HepG2 (cell line): ENCODE data around the gene SLC45A1. TPM values are rescaled to one million over a fixed set of nuclear protein-coding genes. Genes with fewer than 3 reads are reported as not detected.

Experiments used
- AHDC1 ChIP-seq: sonication (generic); formaldehyde crosslinking; IDR thresholded peaks from 2 replicates; pipeline ENCODE4 v1.5.1; 2020; ENCODE audit warnings: mild to moderate bottlenecking, missing genetic modification reagents, borderline replicate concordance
- FOXA1 ChIP-seq, 2 experiments: fragments of 450-650 bp in 1 of 2; sonication (generic) in 1 of 2; formaldehyde crosslinking in 1 of 2; IDR thresholded peaks; 2 replicates each; pipeline versions ENCODE4 v1.4.0 to v1.6.1; 2016 to 2020; ENCODE audit warnings: missing genetic modification reagents in 1 of 2
- GATAD2A ChIP-seq: IDR thresholded peaks from 2 replicates; pipeline ENCODE4 v1.6.1; 2016
- HNF4A ChIP-seq: sonication (generic); formaldehyde crosslinking; IDR thresholded peaks from 2 replicates; pipeline ENCODE4 v1.4.0; 2020; ENCODE audit warnings: missing genetic modification reagents
- IKZF5 ChIP-seq: IDR thresholded peaks from 2 replicates; pipeline ENCODE4 v1.6.1; 2018; ENCODE audit warnings: missing genetic modification reagents, mild to moderate bottlenecking, missing compliant biosample characterization
- ISL2 ChIP-seq: sonication (generic); formaldehyde crosslinking; IDR thresholded peaks from 2 replicates; pipeline ENCODE4 v1.5.0; 2020; ENCODE audit warnings: missing genetic modification reagents
- RARA ChIP-seq: IDR thresholded peaks from 2 replicates; pipeline ENCODE4 v1.6.1; 2016; ENCODE audit warnings: missing genetic modification reagents, missing compliant biosample characterization
- RXRA ChIP-seq: sonication (generic); formaldehyde crosslinking; IDR thresholded peaks from 2 replicates; pipeline ENCODE4 v1.5.1; 2020; ENCODE audit warnings: missing genetic modification reagents
- SNAPC4 ChIP-seq: sonication (generic); formaldehyde crosslinking; IDR thresholded peaks from 2 replicates; pipeline ENCODE4 v1.4.0; 2020; ENCODE audit warnings: mild to moderate bottlenecking, missing genetic modification reagents
- THAP11 ChIP-seq: IDR thresholded peaks from 2 replicates; pipeline ENCODE4 v1.6.1; 2016; ENCODE audit warnings: missing biosample characterization, missing genetic modification reagents
- ZEB1 ChIP-seq: IDR thresholded peaks from 2 replicates; pipeline ENCODE4 v1.6.1; 2012; ENCODE audit warnings: mild to moderate bottlenecking, low read depth, inconsistent platforms; ENCODE audit not compliant: insufficient replicate concordance
- ZNF367 ChIP-seq: sonication (generic); formaldehyde crosslinking; IDR thresholded peaks from 2 replicates; pipeline ENCODE4 v1.4.0; 2020; ENCODE audit warnings: missing genetic modification reagents, borderline replicate concordance
- polyA plus RNA-seq, 8 experiments: library from polyadenylated mRNA; depleted of rRNA in 3 of 8; stranded (reverse) in 7 of 8; unstranded in 1 of 8; fragments of >200 nt; fragmentation: Illumina TruSeq in 4 of 8; extraction: Trizol in 4 of 8; gene quantifications; 2 replicates each; pipeline versions ENCODE4 v1.2.1 to v1.2.3, GENCODE V29; 2011 to 2016; ENCODE audit warnings: low read depth in 4 of 8, missing spikeins in 1 of 8, mixed read lengths in 1 of 8; ENCODE audit not compliant: insufficient read depth in 1 of 8
- total RNA-seq, 5 experiments: library from RNA; depleted of rRNA; stranded (reverse); fragments of >200 nt; fragmentation: Illumina TruSeq; extraction: Trizol; gene quantifications; 2 replicates each; pipeline ENCODE4 v1.2.3, GENCODE V29; 2016; ENCODE audit warnings: low read depth in 1 of 5
- TF ChIP-seq, protein P1 (sequence below): IDR thresholded peaks from 2 replicates; pipeline ENCODE4 v1.6.1; 2012; ENCODE audit warnings: inconsistent platforms
- TF ChIP-seq, protein P2 (sequence below): IDR thresholded peaks from 2 replicates; pipeline ENCODE4 v1.6.1; 2016

Gene SLC45A1
- total and polyA plus RNA-seq, 2 of the 13 experiments (the other 11 are each of a cell fraction or from before 2014, with no cell fraction given), result not detected

DNA sequence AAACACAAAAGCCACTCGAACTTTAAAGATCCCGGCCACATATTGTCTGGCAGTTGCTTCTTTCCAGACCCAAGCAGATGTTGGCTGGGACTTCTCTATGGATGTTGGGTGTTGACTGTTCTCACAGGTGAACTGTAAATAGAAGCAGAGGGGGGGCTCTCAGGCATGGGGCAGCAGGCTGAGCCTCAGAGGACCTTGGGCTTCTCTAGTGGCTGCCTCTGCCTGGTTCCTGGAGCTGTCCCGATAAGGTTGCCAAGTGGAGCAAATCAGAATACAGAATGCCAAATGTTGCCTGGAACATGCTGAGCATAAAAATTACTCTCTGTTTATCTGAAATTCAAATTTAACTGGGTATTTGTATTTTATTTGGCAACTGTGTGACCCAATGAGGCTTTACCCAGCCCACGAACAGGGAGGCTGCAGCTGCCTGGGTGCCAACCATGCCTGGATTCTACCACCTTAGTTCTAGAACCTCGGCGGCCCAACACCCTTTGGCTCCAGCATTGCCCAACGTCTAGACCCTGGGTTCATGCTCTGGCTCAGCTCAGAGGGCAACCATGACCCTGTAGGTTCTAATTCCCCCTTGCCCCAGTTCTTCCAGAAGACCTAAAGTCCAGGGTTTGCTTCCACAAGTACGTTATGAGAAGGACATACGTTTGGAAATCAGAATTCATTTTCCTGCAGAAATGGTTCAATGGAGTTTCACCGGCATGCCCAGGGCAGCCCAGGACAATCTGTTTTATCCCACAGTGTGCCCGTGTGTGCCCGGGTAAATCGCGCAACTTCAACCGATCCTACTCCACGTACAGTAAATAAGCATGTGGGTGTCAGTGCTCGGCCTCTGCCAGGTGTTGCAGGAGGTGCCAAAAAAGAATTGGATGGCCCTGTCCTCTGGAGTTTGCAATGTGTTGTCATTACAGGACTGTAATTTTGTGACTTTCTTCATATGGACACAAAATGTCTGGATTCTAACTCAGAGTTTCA lies 5.4 kb upstream of the SLC45A1 start (continued):
- TF ChIP-seq AHDC1 (peak; percentile 65; the same call in 1 of the 2 replicates), THAP11 (peak; percentile 47; the same call in 1 of the 2 replicates), GATAD2A (CRISPR knock-in tag) (peak; percentile 80), ZEB1 (peak; percentile 80), HNF4A (peak; percentile 53), ZNF367 (CRISPR knock-in tag) (no peak), SNAPC4 (no peak), ISL2 (0 out of 2 replicates have a peak, but pooled peaks have one; percentile 37), IKZF5 (peak; percentile 44; the same call in 1 of the 2 replicates), RXRA (CRISPR knock-in tag) (0 out of 2 replicates have a peak, but pooled peaks have one; percentile 25), FOXA1 (IDR thresholded peaks at IDR 0.05) (no peak), FOXA1 (CRISPR knock-in tag; IDR thresholded peaks at IDR 0.05) (peak; percentile 76), RARA (CRISPR knock-in tag) (peak; percentile 68)
- TF ChIP-seq, protein P1, sequence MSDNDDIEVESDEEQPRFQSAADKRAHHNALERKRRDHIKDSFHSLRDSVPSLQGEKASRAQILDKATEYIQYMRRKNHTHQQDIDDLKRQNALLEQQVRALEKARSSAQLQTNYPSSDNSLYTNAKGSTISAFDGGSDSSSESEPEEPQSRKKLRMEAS, result peak; percentile 32; the same call in 1 of the 2 replicates
- TF ChIP-seq, protein P2, sequence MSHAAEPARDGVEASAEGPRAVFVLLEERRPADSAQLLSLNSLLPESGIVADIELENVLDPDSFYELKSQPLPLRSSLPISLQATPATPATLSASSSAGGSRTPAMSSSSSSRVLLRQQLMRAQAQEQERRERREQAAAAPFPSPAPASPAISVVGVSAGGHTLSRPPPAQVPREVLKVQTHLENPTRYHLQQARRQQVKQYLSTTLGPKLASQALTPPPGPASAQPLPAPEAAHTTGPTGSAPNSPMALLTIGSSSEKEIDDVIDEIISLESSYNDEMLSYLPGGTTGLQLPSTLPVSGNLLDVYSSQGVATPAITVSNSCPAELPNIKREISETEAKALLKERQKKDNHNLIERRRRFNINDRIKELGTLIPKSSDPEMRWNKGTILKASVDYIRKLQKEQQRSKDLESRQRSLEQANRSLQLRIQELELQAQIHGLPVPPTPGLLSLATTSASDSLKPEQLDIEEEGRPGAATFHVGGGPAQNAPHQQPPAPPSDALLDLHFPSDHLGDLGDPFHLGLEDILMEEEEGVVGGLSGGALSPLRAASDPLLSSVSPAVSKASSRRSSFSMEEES (CRISPR knock-in tag), result 0 out of 2 replicates have a peak, but pooled peaks have one; percentile 28
